ENCODE data around the gene ZNF526.
A peak's percentile ranks its signal among the peaks of the same experiment; 100 is the strongest.

The ZNF526 gene

DNA sequence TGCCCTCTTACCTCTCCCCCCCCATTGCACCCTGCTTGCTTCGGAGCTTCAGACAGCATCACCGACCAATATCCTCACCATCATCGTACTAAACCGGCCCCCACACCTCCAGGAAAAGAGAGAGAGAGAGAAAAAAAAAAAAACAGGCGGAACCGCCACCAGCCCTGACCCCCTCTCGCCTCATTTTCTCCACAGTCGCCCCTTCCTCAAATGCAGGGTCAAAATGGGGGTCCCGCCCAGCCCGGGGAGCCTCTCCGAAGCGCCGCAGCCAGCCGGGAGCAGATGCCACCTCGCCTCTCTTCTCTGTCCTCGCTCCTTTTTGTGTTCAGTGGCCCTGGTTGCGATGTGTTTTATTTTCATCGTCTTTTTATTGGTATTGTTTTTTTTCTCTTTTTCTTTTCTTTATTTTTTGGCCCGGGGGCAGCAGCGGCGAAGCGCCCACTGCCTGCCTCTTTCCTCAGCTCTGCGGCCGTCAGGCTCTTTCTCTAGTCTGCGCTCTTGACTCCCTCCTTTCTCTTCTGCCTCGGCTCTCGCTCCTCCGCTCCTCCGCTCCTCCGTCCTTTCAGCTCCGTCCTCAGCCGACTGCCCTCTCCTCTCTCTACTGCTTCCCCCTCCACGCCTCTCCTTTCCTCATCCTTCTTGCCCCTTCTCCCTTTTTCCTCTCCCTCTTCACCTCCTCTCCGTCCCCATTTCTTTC lies 44.0 kb upstream of the ZNF526 start (continued):
- TF ChIP-seq, protein P1, sequence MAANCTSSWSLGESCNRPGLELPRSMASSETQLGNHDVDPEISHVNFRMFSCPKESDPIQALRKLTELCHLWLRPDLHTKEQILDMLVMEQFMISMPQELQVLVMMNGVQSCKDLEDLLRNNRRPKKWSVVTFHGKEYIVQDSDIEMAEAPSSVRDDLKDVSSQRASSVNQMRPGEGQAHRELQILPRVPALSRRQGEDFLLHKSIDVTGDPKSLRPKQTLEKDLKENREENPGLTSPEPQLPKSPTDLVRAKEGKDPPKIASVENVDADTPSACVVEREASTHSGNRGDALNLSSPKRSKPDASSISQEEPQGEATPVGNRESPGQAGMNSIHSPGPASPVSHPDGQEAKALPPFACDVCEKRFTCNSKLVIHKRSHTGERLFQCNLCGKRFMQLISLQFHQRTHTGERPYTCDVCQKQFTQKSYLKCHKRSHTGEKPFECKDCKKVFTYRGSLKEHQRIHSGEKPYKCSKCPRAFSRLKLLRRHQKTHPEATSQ (tag by site-specific recombination; IDR thresholded peaks at IDR 0.05), result no peak
- TF ChIP-seq YY2 (tag by site-specific recombination; IDR thresholded peaks at IDR 0.05), result peak; percentile 15; the same call in 1 of the 2 replicates
- TF ChIP-seq ZNF157 (tag by site-specific recombination; IDR thresholded peaks at IDR 0.05), result no peak
- TF ChIP-seq, protein P2, sequence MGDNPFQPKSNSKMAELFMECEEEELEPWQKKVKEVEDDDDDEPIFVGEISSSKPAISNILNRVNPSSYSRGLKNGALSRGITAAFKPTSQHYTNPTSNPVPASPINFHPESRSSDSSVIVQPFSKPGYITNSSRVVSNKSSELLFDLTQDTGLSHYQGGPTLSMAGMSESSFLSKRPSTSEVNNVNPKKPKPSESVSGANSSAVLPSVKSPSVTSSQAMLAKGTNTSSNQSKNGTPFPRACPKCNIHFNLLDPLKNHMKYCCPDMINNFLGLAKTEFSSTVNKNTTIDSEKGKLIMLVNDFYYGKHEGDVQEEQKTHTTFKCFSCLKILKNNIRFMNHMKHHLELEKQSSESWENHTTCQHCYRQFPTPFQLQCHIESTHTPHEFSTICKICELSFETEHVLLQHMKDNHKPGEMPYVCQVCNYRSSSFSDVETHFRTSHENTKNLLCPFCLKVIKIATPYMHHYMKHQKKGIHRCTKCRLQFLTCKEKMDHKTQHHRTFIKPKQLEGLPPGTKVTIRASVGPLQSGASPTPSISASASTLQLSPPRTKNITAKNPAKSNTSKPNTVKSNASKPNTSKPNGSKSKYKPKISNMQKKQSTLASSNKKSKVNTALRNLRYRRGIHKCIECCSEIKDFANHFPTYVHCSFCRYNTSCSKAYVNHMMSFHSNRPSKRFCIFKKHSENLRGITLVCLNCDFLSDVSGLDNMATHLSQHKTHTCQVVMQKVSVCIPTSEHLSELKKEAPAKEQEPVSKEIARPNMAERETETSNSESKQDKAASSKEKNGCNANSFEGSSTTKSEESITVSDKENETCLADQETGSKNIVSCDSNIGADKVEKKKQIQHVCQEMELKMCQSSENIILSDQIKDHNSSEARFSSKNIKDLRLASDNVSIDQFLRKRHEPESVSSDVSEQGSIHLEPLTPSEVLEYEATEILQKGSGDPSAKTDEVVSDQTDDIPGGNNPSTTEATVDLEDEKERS (tag by site-specific recombination; IDR thresholded peaks at IDR 0.05), result no peak
- no peak for TF ChIP-seq ZNF501 (tag by site-specific recombination; IDR thresholded peaks at IDR 0.05)
- 0 out of 2 replicates have a peak, but pooled peaks have one; percentile 51 for TF ChIP-seq BCL11A (tag by site-specific recombination; IDR thresholded peaks at IDR 0.05; ENCODE audit: low read depth)
- no peak for TF ChIP-seq ZNF555 (tag by site-specific recombination; conservative IDR thresholded peaks at IDR 0.05)
- TF ChIP-seq ZNF76 (tag by site-specific recombination; IDR thresholded peaks at IDR 0.05; ENCODE audit: borderline replicate concordance, low read depth), result no peak
- no peak for TF ChIP-seq ZSCAN30 (tag by site-specific recombination; IDR thresholded peaks at IDR 0.05)
- TF ChIP-seq, protein P3, sequence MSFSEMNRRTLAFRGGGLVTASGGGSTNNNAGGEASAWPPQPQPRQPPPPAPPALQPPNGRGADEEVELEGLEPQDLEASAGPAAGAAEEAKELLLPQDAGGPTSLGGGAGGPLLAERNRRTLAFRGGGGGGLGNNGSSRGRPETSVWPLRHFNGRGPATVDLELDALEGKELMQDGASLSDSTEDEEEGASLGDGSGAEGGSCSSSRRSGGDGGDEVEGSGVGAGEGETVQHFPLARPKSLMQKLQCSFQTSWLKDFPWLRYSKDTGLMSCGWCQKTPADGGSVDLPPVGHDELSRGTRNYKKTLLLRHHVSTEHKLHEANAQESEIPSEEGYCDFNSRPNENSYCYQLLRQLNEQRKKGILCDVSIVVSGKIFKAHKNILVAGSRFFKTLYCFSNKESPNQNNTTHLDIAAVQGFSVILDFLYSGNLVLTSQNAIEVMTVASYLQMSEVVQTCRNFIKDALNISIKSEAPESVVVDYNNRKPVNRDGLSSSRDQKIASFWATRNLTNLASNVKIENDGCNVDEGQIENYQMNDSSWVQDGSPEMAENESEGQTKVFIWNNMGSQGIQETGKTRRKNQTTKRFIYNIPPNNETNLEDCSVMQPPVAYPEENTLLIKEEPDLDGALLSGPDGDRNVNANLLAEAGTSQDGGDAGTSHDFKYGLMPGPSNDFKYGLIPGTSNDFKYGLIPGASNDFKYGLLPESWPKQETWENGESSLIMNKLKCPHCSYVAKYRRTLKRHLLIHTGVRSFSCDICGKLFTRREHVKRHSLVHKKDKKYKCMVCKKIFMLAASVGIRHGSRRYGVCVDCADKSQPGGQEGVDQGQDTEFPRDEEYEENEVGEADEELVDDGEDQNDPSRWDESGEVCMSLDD (tag by site-specific recombination; IDR thresholded peaks at IDR 0.05), result 0 out of 2 replicates have a peak, but pooled peaks have one; percentile 48
- TF ChIP-seq, protein P4, sequence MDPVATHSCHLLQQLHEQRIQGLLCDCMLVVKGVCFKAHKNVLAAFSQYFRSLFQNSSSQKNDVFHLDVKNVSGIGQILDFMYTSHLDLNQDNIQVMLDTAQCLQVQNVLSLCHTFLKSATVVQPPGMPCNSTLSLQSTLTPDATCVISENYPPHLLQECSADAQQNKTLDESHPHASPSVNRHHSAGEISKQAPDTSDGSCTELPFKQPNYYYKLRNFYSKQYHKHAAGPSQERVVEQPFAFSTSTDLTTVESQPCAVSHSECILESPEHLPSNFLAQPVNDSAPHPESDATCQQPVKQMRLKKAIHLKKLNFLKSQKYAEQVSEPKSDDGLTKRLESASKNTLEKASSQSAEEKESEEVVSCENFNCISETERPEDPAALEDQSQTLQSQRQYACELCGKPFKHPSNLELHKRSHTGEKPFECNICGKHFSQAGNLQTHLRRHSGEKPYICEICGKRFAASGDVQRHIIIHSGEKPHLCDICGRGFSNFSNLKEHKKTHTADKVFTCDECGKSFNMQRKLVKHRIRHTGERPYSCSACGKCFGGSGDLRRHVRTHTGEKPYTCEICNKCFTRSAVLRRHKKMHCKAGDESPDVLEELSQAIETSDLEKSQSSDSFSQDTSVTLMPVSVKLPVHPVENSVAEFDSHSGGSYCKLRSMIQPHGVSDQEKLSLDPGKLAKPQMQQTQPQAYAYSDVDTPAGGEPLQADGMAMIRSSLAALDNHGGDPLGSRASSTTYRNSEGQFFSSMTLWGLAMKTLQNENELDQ (tag by site-specific recombination; IDR thresholded peaks at IDR 0.05; ENCODE audit: low read depth), result no peak
- TF ChIP-seq, protein P5, sequence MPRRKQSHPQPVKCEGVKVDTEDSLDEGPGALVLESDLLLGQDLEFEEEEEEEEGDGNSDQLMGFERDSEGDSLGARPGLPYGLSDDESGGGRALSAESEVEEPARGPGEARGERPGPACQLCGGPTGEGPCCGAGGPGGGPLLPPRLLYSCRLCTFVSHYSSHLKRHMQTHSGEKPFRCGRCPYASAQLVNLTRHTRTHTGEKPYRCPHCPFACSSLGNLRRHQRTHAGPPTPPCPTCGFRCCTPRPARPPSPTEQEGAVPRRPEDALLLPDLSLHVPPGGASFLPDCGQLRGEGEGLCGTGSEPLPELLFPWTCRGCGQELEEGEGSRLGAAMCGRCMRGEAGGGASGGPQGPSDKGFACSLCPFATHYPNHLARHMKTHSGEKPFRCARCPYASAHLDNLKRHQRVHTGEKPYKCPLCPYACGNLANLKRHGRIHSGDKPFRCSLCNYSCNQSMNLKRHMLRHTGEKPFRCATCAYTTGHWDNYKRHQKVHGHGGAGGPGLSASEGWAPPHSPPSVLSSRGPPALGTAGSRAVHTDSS (tag by site-specific recombination; IDR thresholded peaks at IDR 0.05), result no peak
- no peak for TF ChIP-seq TRIM28 (IDR thresholded peaks at IDR 0.05; ENCODE audit: borderline replicate concordance, low read length)
- TF ChIP-seq KLF8 (tag by site-specific recombination; IDR thresholded peaks at IDR 0.05), result peak; percentile 58; the same call in 1 of the 2 replicates
- TF ChIP-seq HOXD13 (CRISPR knock-in tag; IDR thresholded peaks at IDR 0.05; ENCODE audit: borderline replicate concordance), result no peak
- TF ChIP-seq, protein P6, sequence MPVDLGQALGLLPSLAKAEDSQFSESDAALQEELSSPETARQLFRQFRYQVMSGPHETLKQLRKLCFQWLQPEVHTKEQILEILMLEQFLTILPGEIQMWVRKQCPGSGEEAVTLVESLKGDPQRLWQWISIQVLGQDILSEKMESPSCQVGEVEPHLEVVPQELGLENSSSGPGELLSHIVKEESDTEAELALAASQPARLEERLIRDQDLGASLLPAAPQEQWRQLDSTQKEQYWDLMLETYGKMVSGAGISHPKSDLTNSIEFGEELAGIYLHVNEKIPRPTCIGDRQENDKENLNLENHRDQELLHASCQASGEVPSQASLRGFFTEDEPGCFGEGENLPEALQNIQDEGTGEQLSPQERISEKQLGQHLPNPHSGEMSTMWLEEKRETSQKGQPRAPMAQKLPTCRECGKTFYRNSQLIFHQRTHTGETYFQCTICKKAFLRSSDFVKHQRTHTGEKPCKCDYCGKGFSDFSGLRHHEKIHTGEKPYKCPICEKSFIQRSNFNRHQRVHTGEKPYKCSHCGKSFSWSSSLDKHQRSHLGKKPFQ (tag by site-specific recombination; IDR thresholded peaks at IDR 0.05), result no peak
- TF ChIP-seq ZNF510 (tag by site-specific recombination; IDR thresholded peaks at IDR 0.05; ENCODE audit: insufficient replicate concordance), result no peak
- no peak for TF ChIP-seq ZFP37 (tag by site-specific recombination; IDR thresholded peaks at IDR 0.05)
- TF ChIP-seq ZSCAN16 (tag by site-specific recombination; IDR thresholded peaks at IDR 0.05), result no peak
- no peak for TF ChIP-seq IKZF3 (tag by site-specific recombination; IDR thresholded peaks at IDR 0.05)
- peak; percentile 94 for TF ChIP-seq ZNF335 (tag by site-specific recombination; conservative IDR thresholded peaks at IDR 0.05)
- TF ChIP-seq, protein P7, sequence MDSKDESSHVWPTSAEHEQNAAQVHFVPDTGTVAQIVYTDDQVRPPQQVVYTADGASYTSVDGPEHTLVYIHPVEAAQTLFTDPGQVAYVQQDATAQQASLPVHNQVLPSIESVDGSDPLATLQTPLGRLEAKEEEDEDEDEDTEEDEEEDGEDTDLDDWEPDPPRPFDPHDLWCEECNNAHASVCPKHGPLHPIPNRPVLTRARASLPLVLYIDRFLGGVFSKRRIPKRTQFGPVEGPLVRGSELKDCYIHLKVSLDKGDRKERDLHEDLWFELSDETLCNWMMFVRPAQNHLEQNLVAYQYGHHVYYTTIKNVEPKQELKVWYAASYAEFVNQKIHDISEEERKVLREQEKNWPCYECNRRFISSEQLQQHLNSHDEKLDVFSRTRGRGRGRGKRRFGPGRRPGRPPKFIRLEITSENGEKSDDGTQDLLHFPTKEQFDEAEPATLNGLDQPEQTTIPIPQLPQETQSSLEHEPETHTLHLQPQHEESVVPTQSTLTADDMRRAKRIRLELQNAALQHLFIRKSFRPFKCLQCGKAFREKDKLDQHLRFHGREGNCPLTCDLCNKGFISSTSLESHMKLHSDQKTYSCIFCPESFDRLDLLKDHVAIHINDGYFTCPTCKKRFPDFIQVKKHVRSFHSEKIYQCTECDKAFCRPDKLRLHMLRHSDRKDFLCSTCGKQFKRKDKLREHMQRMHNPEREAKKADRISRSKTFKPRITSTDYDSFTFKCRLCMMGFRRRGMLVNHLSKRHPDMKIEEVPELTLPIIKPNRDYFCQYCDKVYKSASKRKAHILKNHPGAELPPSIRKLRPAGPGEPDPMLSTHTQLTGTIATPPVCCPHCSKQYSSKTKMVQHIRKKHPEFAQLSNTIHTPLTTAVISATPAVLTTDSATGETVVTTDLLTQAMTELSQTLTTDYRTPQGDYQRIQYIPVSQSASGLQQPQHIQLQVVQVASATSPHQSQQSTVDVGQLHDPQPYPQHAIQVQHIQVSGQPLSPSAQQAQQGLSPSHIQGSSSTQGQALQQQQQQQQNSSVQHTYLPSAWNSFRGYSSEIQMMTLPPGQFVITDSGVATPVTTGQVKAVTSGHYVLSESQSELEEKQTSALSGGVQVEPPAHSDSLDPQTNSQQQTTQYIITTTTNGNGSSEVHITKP (tag by site-specific recombination; IDR thresholded peaks at IDR 0.05), result peak; percentile 78

Measured in HEK293 (cell line).